Measurements from ENCODE around the gene MOSMO. TPM values are rescaled to one million over a fixed set of nuclear protein-coding genes. Genes with fewer than 3 reads are reported as not detected.

MOSMO gene
- total RNA-seq, 4 donors from 2014 or later: 8.4 to 68.5 (median 17.2) TPM

DNA sequence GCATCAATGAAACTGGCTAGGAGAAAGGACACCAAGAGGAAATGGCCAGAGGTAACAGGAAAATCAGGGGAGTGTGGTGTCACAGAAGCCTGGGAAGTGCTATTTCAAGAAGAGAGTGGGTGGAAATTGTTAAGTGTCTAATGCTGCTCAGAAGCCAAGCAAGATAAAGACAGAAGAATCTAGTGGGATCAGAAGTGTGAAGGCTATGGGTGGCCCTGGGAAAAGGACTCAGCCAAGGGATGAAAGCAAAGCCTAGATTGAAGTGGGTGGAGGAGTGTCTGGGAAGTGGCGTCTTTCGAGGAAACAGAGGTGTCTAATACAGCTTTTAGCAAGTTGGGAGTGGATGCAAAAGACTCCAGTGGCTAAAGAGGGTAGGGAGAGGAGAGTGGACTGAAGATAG, 20.4 kb upstream of the MOSMO start:
- WGBS, 2 donors (ENCODE audit: low coverage in 1 of 2): 83 to 92% methylated on average over 2 of the region's 2 CpGs
- intact Hi-C loops (cut with DNase I; ENCODE audit: low total_unique reads) (no loop called here), in situ Hi-C loops (cut with MboI; ENCODE audit: low pct_ligation_motif_present in 1 of 4, low pct_unique_long_range_greater_than_20kb in 1 of 4, low sequenced_read_pairs in 3 of 4) (loop anchor here in 2 of 4 donors (25.0 kb wide), 2 partner anchors 175 to 300 kb away; partner anchors contain the start of gene POLR3E (in 1 of the 2))
- peaks cover 0 to 9% (median 3%) of the 10 kb centered on the region in 4 donors for H3K4me1 ChIP-seq
- H3K4me3 ChIP-seq: no peak overlapping the region
- no peak overlapping the region for H3K27ac ChIP-seq
- H3K27me3 ChIP-seq: no peaks in the 10 kb centered on the region
- H3K9me3 ChIP-seq: no peaks in the 10 kb centered on the region
- no peak for DNase-seq
- TF ChIP-seq POLR2A (IDR thresholded peaks at IDR 0.05) (peak; percentile 10), POLR2AphosphoS5 (IDR thresholded peaks at IDR 0.05) (no peak)
- peaks cover 0 to 33% (median 10%) of the 10 kb centered on the region in 4 donors for H3K36me3 ChIP-seq

GRCh38 chr16:21989133-21989532, 18.8 kb upstream of the MOSMO start:
- Histone ChIP-seq H3K4me3 (no peak overlapping the region), H3K4me1 (peaks cover 0 to 9% (median 3%) of the 10 kb centered on the region in 4 donors), H3K27ac (no peak overlapping the region), H3K27me3 (no peaks in the 10 kb centered on the region), H3K9me3 (no peaks in the 10 kb centered on the region), H3K36me3 (peaks cover 0 to 18% (median 1%) of the 10 kb centered on the region in 4 donors)
- TF ChIP-seq POLR2A (IDR thresholded peaks at IDR 0.05) (no peak), EP300 (IDR thresholded peaks at IDR 0.05; ENCODE audit: low read depth) (no peak), CTCF (IDR thresholded peaks at IDR 0.05) (no peak), POLR2AphosphoS5 (IDR thresholded peaks at IDR 0.05) (no peak)
- in situ Hi-C loops (cut with MboI; ENCODE audit: low pct_ligation_motif_present in 1 of 4, low pct_unique_long_range_greater_than_20kb in 1 of 4, low sequenced_read_pairs in 3 of 4) (loop anchor here in 2 of 4 donors (25.0 kb wide), 2 partner anchors 177 to 298 kb away; partner anchors contain the start of gene POLR3E (in 1 of the 2)), intact Hi-C loops (cut with DNase I; ENCODE audit: low total_unique reads) (no loop called here)
- DNase-seq: no peak
- 61 to 64% methylated on average over 5 of the region's 5 CpGs for WGBS, 2 donors (ENCODE audit: low coverage in 1 of 2)

- 97 to 100% methylated on average over 1 to 2 of the region's 2 CpGs for WGBS, 2 donors (ENCODE audit: low coverage in 1 of 2)
- in situ Hi-C loops (cut with MboI; ENCODE audit: low pct_ligation_motif_present in 1 of 4, low pct_unique_long_range_greater_than_20kb in 1 of 4, low sequenced_read_pairs in 3 of 4): loop anchor here (10.0 to 25.0 kb wide), 6 partner anchors 85 to 305 kb away; partner anchors contain the start of gene POLR3E (in 2 of the 4)
- intact Hi-C loops (cut with DNase I; ENCODE audit: low total_unique reads): no loop called here
These were observed 18.2 kb upstream of the MOSMO start for GRCh38 chr16:21989751-21990150.

GRCh38 chr16:21990381-21990944, 17.4 kb upstream of the MOSMO start:
- WGBS, 2 donors (ENCODE audit: low coverage in 1 of 2): 7 to 25% methylated on average over 2 to 3 of the region's 3 CpGs
- Histone ChIP-seq H3K36me3 (peaks cover 0 to 6% (median 0%) of the 10 kb centered on the region in 4 donors), H3K27me3 (no peaks in the 10 kb centered on the region), H3K4me3 (no peak overlapping the region), H3K4me1 (peaks cover 0 to 9% (median 3%) of the 10 kb centered on the region in 4 donors), H3K27ac (no peak overlapping the region), H3K9me3 (no peaks in the 10 kb centered on the region)
- in situ Hi-C loops (cut with MboI; ENCODE audit: low pct_ligation_motif_present in 1 of 4, low pct_unique_long_range_greater_than_20kb in 1 of 4, low sequenced_read_pairs in 3 of 4): loop anchor here (10.0 to 25.0 kb wide), 6 partner anchors 84 to 304 kb away; partner anchors contain the start of gene POLR3E (in 2 of the 4)
- intact Hi-C loops (cut with DNase I; ENCODE audit: low total_unique reads): no loop called here
- no peak for TF ChIP-seq POLR2A (IDR thresholded peaks at IDR 0.05)
- no peak for TF ChIP-seq CTCF (IDR thresholded peaks at IDR 0.05)
- TF ChIP-seq POLR2AphosphoS5 (IDR thresholded peaks at IDR 0.05): no peak
- no peak for TF ChIP-seq EP300 (IDR thresholded peaks at IDR 0.05; ENCODE audit: low read depth)
- no peak for DNase-seq

More at GRCh38 chr16:21989751-21990150, 18.2 kb upstream of the MOSMO start:
- H3K27me3 ChIP-seq: no peaks in the 10 kb centered on the region
- no peak overlapping the region for H3K27ac ChIP-seq
- H3K36me3 ChIP-seq: peaks cover 0 to 12% (median 0%) of the 10 kb centered on the region in 4 donors
- H3K9me3 ChIP-seq: no peaks in the 10 kb centered on the region
- no peak overlapping the region for H3K4me3 ChIP-seq
- H3K4me1 ChIP-seq: peaks cover 0 to 9% (median 3%) of the 10 kb centered on the region in 4 donors
- TF ChIP-seq CTCF (IDR thresholded peaks at IDR 0.05): no peak
- TF ChIP-seq POLR2A (IDR thresholded peaks at IDR 0.05): no peak
- TF ChIP-seq POLR2AphosphoS5 (IDR thresholded peaks at IDR 0.05): no peak
- no peak for DNase-seq
